Activated CD4-positive, alpha-beta T cell treated with anti-CD3 and anti-CD28 coated beads, Interleukin-2, amount 10 ng/mL, durations not matched to agents 7 days and 5 days (primary cell): ENCODE data around the gene SARDH. TPM values are rescaled to one million over a fixed set of nuclear protein-coding genes. Genes with fewer than 3 reads are reported as not detected.
A peak's percentile ranks its signal among the peaks of the same experiment; 100 is the strongest.
"Not testable (repeated sequence)": the region's sequence is repeated elsewhere in the genome, so short reads cannot be mapped to it uniquely, and the experiment has no call there.

ENCODE experiments used
- CTCF ChIA-PET: fragments of 350-600 bp; sonication (Branson Sonifier 250); formaldehyde crosslinking; loops from one replicate; lab custom pipeline; 2021; ENCODE audit warnings: antibody characterized with exemption; lab: Charles Lee
- POLR2A ChIA-PET: fragments of 350-600 bp; sonication (Branson Sonifier 250); formaldehyde crosslinking; loops from one replicate; lab custom pipeline; 2021; ENCODE audit warnings: antibody characterized with exemption; lab: Charles Lee
- DNase-seq: peaks from one replicate; pipeline ENCODE4 v3.0.0-alpha.2; 2020
- H3K27ac Mint-ChIP-seq: one replicate; pipeline ENCODE4 v1.8.0; 2021; ENCODE audit warnings: mild to moderate bottlenecking, moderate library complexity, mixed read lengths
- H3K27me3 Mint-ChIP-seq: one replicate; pipeline ENCODE4 v1.8.0; 2021; ENCODE audit warnings: mixed read lengths
- H3K36me3 Mint-ChIP-seq: one replicate; pipeline ENCODE4 v1.8.0; 2021; ENCODE audit warnings: low read depth, mixed read lengths
- H3K4me1 Mint-ChIP-seq: one replicate; pipeline ENCODE4 v1.8.0; 2021; ENCODE audit warnings: mixed read lengths
- H3K4me3 Mint-ChIP-seq: one replicate; pipeline ENCODE4 v1.8.0; 2021; ENCODE audit warnings: mild to moderate bottlenecking, moderate library complexity, mixed read lengths
- H3K9me3 Mint-ChIP-seq: one replicate; pipeline ENCODE4 v1.8.0; 2021; ENCODE audit warnings: mixed read lengths
- total RNA-seq, 2 experiments: library from RNA; stranded (reverse); gene quantifications; one replicate each; pipeline ENCODE4 v1.2.3, GENCODE V29; 2021

SARDH gene
- total RNA-seq, 2 experiments from 2014 or later = 1.9 TPM

GRCh38 chr9:133626008-133626407, 112.1 kb downstream of the SARDH start:
- H3K9me3 Mint-ChIP-seq = peaks cover 13% of the 10 kb centered on the region
- POLR2A ChIA-PET, CTCF ChIA-PET, DNase-seq, H3K4me3 Mint-ChIP-seq, H3K27ac Mint-ChIP-seq, H3K27me3 Mint-ChIP-seq, H3K36me3 Mint-ChIP-seq: not testable (repeated sequence)
- peaks cover 22% of the 10 kb centered on the region for H3K4me1 Mint-ChIP-seq

GRCh38 chr9:133622555-133622954, 115.6 kb downstream of the SARDH start:
- peaks cover 13% of the 10 kb centered on the region for H3K9me3 Mint-ChIP-seq
- H3K4me1 Mint-ChIP-seq = peaks cover 42% of the 10 kb centered on the region
- no peak overlapping the region for H3K4me3 Mint-ChIP-seq
- POLR2A ChIA-PET = no interaction called here
- H3K27me3 Mint-ChIP-seq = peaks cover 10% of the 10 kb centered on the region
- CTCF ChIA-PET = no interaction called here
- no peak for DNase-seq
- H3K27ac Mint-ChIP-seq = no peak overlapping the region
- H3K36me3 Mint-ChIP-seq = no peaks in the 10 kb centered on the region

- Mint-ChIP-seq H3K4me1 (peaks cover 42% of the 10 kb centered on the region), H3K4me3 (no peak overlapping the region), H3K9me3 (peaks cover 12% of the 10 kb centered on the region), H3K27me3 (peaks cover 10% of the 10 kb centered on the region), H3K27ac (no peak overlapping the region), H3K36me3 (no peaks in the 10 kb centered on the region)
- POLR2A ChIA-PET = no interaction called here
- no peak for DNase-seq
- CTCF ChIA-PET = no interaction called here
Observed at GRCh38 chr9:133621725-133622267, 116.4 kb downstream of the SARDH start.

GRCh38 chr9:133619791-133620190, 118.4 kb downstream of the SARDH start:
- peaks cover 42% of the 10 kb centered on the region for H3K4me1 Mint-ChIP-seq
- ChIA-PET CTCF (no interaction called here), POLR2A (no interaction called here)
- H3K36me3 Mint-ChIP-seq = no peaks in the 10 kb centered on the region
- H3K9me3 Mint-ChIP-seq = peaks cover 2% of the 10 kb centered on the region
- peak; percentile 71 for DNase-seq
- H3K27ac Mint-ChIP-seq = no peak overlapping the region
- peak overlapping the region; percentile 33 for H3K4me3 Mint-ChIP-seq
- H3K27me3 Mint-ChIP-seq = peaks cover 14% of the 10 kb centered on the region

- no peak for DNase-seq
- Mint-ChIP-seq H3K27me3 (peaks cover 15% of the 10 kb centered on the region), H3K9me3 (no peaks in the 10 kb centered on the region), H3K4me1 (peaks cover 42% of the 10 kb centered on the region), H3K36me3 (no peaks in the 10 kb centered on the region), H3K27ac (peak overlapping the region; percentile 50), H3K4me3 (no peak overlapping the region)
- ChIA-PET POLR2A (no interaction called here), CTCF (interaction anchor here (0.6 kb wide), 2 partner anchors 524 to 949 kb away, joined by 3 to 5 read pairs; partner anchors contain the start of gene DDX31)
Observed at GRCh38 chr9:133618726-133619125, 119.4 kb downstream of the SARDH start.

- H3K9me3 Mint-ChIP-seq = no peaks in the 10 kb centered on the region
Observed at GRCh38 chr9:133616643-133617405, 121.3 kb downstream of the SARDH start.

GRCh38 chr9:133615606-133616188, 122.5 kb downstream of the SARDH start:
- Mint-ChIP-seq H3K36me3 (no peaks in the 10 kb centered on the region), H3K9me3 (no peaks in the 10 kb centered on the region), H3K27me3 (peaks cover 31% of the 10 kb centered on the region), H3K27ac (no peak overlapping the region), H3K4me1 (peaks cover 17% of the 10 kb centered on the region), H3K4me3 (no peak overlapping the region)
- DNase-seq = no peak
- CTCF ChIA-PET = interaction anchor here (1.1 kb wide), 1 partner anchor 37 kb away, joined by 3 read pairs; no protein-coding TSS in a partner anchor
- POLR2A ChIA-PET = no interaction called here

More at GRCh38 chr9:133616643-133617405, 121.3 kb downstream of the SARDH start:
- Mint-ChIP-seq H3K36me3 (no peaks in the 10 kb centered on the region), H3K4me1 (peaks cover 29% of the 10 kb centered on the region), H3K27ac (no peak overlapping the region), H3K4me3 (no peak overlapping the region), H3K27me3 (peaks cover 21% of the 10 kb centered on the region)
- CTCF ChIA-PET = no interaction called here
- no peak for DNase-seq
- POLR2A ChIA-PET = no interaction called here

GRCh38 chr9:133615186-133615585, 123.0 kb downstream of the SARDH start:
- H3K36me3 Mint-ChIP-seq = no peaks in the 10 kb centered on the region
- H3K9me3 Mint-ChIP-seq = no peaks in the 10 kb centered on the region
- no peak overlapping the region for H3K4me3 Mint-ChIP-seq

GRCh38 chr9:133614678-133615077, 123.5 kb downstream of the SARDH start:
- Mint-ChIP-seq H3K4me1 (peaks cover 9% of the 10 kb centered on the region), H3K36me3 (no peaks in the 10 kb centered on the region), H3K4me3 (no peak overlapping the region), H3K27me3 (peaks cover 40% of the 10 kb centered on the region), H3K27ac (no peak overlapping the region), H3K9me3 (no peaks in the 10 kb centered on the region)
- POLR2A ChIA-PET = no interaction called here
- DNase-seq = no peak
- CTCF ChIA-PET = no interaction called here

More at GRCh38 chr9:133615186-133615585, 123.0 kb downstream of the SARDH start:
- Mint-ChIP-seq H3K27me3 (peaks cover 36% of the 10 kb centered on the region), H3K4me1 (peaks cover 14% of the 10 kb centered on the region), H3K27ac (no peak overlapping the region)
- ChIA-PET POLR2A (no interaction called here), CTCF (interaction anchor here (1.1 kb wide), 1 partner anchor 37 kb away, joined by 3 read pairs; no protein-coding TSS in a partner anchor)
- no peak for DNase-seq

GRCh38 chr9:133614056-133614455, 124.1 kb downstream of the SARDH start:
- Mint-ChIP-seq H3K4me1 (peaks cover 7% of the 10 kb centered on the region), H3K27ac (no peak overlapping the region), H3K9me3 (no peaks in the 10 kb centered on the region), H3K4me3 (no peak overlapping the region), H3K36me3 (no peaks in the 10 kb centered on the region), H3K27me3 (peaks cover 43% of the 10 kb centered on the region)
- DNase-seq = no peak
- ChIA-PET POLR2A (no interaction called here), CTCF (no interaction called here)

Other genes starting within 250 kb of the SARDH start
- not detected for gene MYMK, start 213.4 kb downstream of the SARDH start, total RNA-seq
- not detected for gene ADAMTSL2, start 203.6 kb downstream of the SARDH start, total RNA-seq
- gene FAM163B, start 129.0 kb downstream of the SARDH start, total RNA-seq = not detected
- not detected for gene DBH, start 102.0 kb downstream of the SARDH start, total RNA-seq